ENCODE measurements around the gene IFRD2. TPM values are rescaled to one million over a fixed set of nuclear protein-coding genes. Genes with fewer than 3 reads are reported as not detected.
A peak's percentile ranks its signal among the peaks of the same experiment; 100 is the strongest.

Gene IFRD2
- total and polyA plus RNA-seq, 2 of the 8 experiments (the other 6 are each of a cell fraction or from before 2014, with no cell fraction given): 76.7 to 88.8 TPM

- DNase-seq (ENCODE audit: low read depth in 1 of 2, low spot score in 2 of 2): peak in 1 of 2 experiments; percentile 90
- Histone ChIP-seq H4K5ac (ENCODE audit: insufficient read length, low read depth, low read length) (peak overlapping the region; percentile 90), H2BK12ac (ENCODE audit: low read depth, low read length) (0 out of 2 replicates have a peak overlapping the region, but pooled peaks have one; percentile 3), H3K23me2 (ENCODE audit: low read depth, low read length) (peaks cover 17% of the 10 kb centered on the region), H3K23ac (ENCODE audit: insufficient read length) (no peak overlapping the region), H3K27me3 (replicated peaks in 1 of 4; ENCODE audit: control insufficient read depth in 3 of 4, extremely low read depth in 1 of 4, insufficient read depth in 3 of 4, low read length in 3 of 4) (no peaks in the 10 kb centered on the region), H3K4ac (replicated peaks; ENCODE audit: insufficient read length, low read depth, low read length) (no peak overlapping the region), H2AK5ac (ENCODE audit: low read depth, low read length) (no peak overlapping the region), H3K27ac (ENCODE audit: low read depth, low read length) (peak overlapping the region; percentile 100), H3K56ac (replicated peaks; ENCODE audit: insufficient read length, low read depth, low read length) (peak overlapping the region; percentile 3), H3K4me2 (ENCODE audit: insufficient read depth in 1 of 2, low read depth in 2 of 2, low read length in 2 of 2) (peak overlapping the region; percentile 97), H3K9me3 (ENCODE audit: insufficient read depth in 2 of 2, low read depth in 1 of 2, low read length in 1 of 2) (no peaks in the 10 kb centered on the region), H3K4me1 (replicated peaks in 1 of 4; ENCODE audit: control insufficient read depth in 3 of 4, insufficient read depth in 4 of 4, low read length in 3 of 4) (peaks cover 0 to 35% (median 19%) of the 10 kb centered on the region in 4 experiments; a peak in 6 of 7 replicates), H2BK120ac (replicated peaks; ENCODE audit: low read depth, low read length) (no peak overlapping the region), H3K4me3 (ENCODE audit: extremely low read depth in 1 of 4, insufficient read depth in 2 of 4, low read depth in 3 of 4, low read length in 4 of 4) (peak overlapping the region; percentile 89 to 96 (median 94)), H3K79me1 (ENCODE audit: low read depth, low read length) (peaks cover 20% of the 10 kb centered on the region), H2AFZ (ENCODE audit: low read length) (no peak overlapping the region), H4K20me1 (replicated peaks in 1 of 2; ENCODE audit: control insufficient read depth in 1 of 2, insufficient read depth in 2 of 2, low read length in 2 of 2) (peaks cover 19 to 31% of the 10 kb centered on the region in 2 experiments), H4K91ac (replicated peaks; ENCODE audit: insufficient read length, low read length) (peak overlapping the region; percentile 29), H3K9ac (replicated peaks in 1 of 4; ENCODE audit: extremely low read depth in 1 of 4, low read depth in 3 of 4, low read length in 3 of 4) (peak overlapping the region; percentile 89 to 100 (median 98)), H2BK20ac (ENCODE audit: low read length) (no peak overlapping the region), H3K18ac (ENCODE audit: extremely low read depth, low read length) (peak overlapping the region; percentile 4; the same call in 1 of the 2 replicates), H2BK5ac (ENCODE audit: low read depth, low read length) (peak overlapping the region; percentile 99), H3K14ac (ENCODE audit: insufficient read length) (no peak overlapping the region), H3K79me2 (ENCODE audit: control insufficient read depth in 1 of 2, insufficient read depth in 2 of 2, low read length in 2 of 2) (peaks cover 0 to 25% of the 10 kb centered on the region in 2 experiments; a peak in 3 of 4 replicates), H4K8ac (ENCODE audit: extremely low read depth, insufficient read depth, low read length) (peak overlapping the region; percentile 99; the same call in 1 of the 2 replicates), H3K36me3 (ENCODE audit: control insufficient read depth in 2 of 4, insufficient read depth in 4 of 4, low read length in 3 of 4) (peaks cover 19 to 38% (median 30%) of the 10 kb centered on the region in 4 experiments), H2BK15ac (ENCODE audit: low read length) (no peak overlapping the region; the same call in 1 of the 2 replicates)
- ChIA-PET POLR2A (ENCODE audit: partially characterized antibody) (interaction anchor here (0.6 to 12.6 kb wide), 16 partner anchors 9 to 160 kb away, joined by 3 to 149 read pairs (median 6); partner anchors contain the start of genes GNAI2, HYAL1, HYAL3 and IFRD2), CTCF (ENCODE audit: partially characterized antibody) (interaction anchor here (0.5 to 5.6 kb wide), 23 partner anchors 11 to 1340 kb away, joined by 3 to 60 read pairs (median 4); partner anchors contain the start of genes CYB561D2, HYAL1, HYAL3 and NAA80)
- 0% methylated on average over 19 of the region's 45 CpGs; no CpG with 5 or more reads in 1 of the 2 experiments for WGBS, 2 experiments (ENCODE audit: extremely low coverage in 1 of 2, insufficient coverage in 1 of 2, insufficient read length in 1 of 2, insufficient replicate concordance in 2 of 2, low coverage in 1 of 2, low lambda C conversion rate in 2 of 2, missing lambda C conversion rate in 1 of 2)
- no peak for FAIRE-seq
- TF ChIP-seq KDM4A (IDR thresholded peaks at IDR 0.05; ENCODE audit: low read depth, low read length, severe bottlenecking): peak; percentile 8
- no peak for TF ChIP-seq MAFK (IDR thresholded peaks at IDR 0.05; ENCODE audit: low read depth, low read length)
- TF ChIP-seq TEAD4 (IDR thresholded peaks at IDR 0.05; ENCODE audit: low read depth, low read length): peak; percentile 34; the same call in 1 of the 2 replicates
- TF ChIP-seq NRF1 (IDR thresholded peaks at IDR 0.05; ENCODE audit: low read depth, low read length): no peak
- TF ChIP-seq ATF2 (IDR thresholded peaks at IDR 0.05; ENCODE audit: low read length): no peak
- TF ChIP-seq USF2 (IDR thresholded peaks at IDR 0.05; ENCODE audit: low read length): 0 out of 2 replicates have a peak, but pooled peaks have one; percentile 35
- peak; percentile 73 for TF ChIP-seq SAP30 (IDR thresholded peaks at IDR 0.05; ENCODE audit: insufficient read depth, insufficient replicate concordance, low read length)
- peak; percentile 72 for TF ChIP-seq MAX (IDR thresholded peaks at IDR 0.05)
Observed at GRCh38 chr3:50320853-50321335, 28.7 kb upstream of the IFRD2 start.

Data from H1 (cell line).